ENCODE results near the gene ZNF90.
"Not testable (repeated sequence)": the region's sequence is repeated elsewhere in the genome, so short reads cannot be mapped to it uniquely, and the experiment has no call there.

ZNF90 gene

DNA sequence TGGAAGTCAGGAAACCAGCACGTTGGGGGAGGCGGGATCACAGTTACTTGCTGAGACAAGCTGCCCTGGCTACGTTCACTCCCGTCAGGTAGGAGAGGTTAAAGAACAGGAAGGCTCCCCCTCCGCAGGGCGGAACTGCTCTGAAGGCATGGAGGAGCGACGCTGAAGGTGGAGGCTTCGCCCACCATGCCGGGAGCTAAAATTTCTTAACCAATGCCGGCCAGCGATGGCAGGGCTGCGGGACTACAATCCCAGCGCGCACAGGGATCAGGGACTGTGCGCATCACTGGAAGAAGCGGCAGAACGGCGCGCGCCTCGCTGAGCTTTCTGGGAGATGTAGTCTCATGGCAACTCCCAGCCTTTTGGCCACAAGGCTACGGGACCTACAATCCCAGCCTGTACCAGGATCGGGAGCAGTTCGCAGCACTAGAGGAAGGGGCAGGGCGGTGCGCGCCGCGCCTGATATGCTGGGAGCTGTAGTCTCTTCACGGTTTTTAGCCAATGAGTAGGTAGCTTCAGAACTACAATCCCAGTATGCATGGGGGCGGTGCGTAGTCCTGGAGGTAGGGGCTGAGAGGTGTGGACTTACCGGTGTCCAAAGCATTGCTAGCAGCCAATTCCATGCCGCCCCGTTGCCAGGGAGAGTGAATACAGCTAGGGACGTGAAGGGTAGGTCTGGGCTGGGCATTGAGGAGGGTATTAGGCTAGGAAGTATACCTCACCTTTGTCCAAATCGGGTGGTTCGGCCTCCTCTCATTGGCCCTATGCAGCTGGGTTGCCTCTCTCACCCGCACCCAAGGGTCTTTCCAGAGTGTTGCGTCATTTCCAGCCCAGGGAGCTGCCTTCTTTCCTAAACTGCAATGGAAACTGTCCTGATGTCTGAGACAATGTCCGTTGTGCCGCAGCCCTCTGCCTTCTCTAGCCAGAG lies 25.7 kb upstream of the ZNF90 start:
- peak overlapping the region; percentile 56 for H3K9ac ChIP-seq (ENCODE audit: low read depth, low read length, poor library complexity, severe bottlenecking)
- no peaks in the 10 kb centered on the region for H4K20me1 ChIP-seq (ENCODE audit: insufficient read depth, low read length, poor library complexity, severe bottlenecking)
- H2AFZ ChIP-seq (ENCODE audit: low read length): peak overlapping the region; percentile 95
- H3K4me1 ChIP-seq (ENCODE audit: insufficient read depth, low read length, poor library complexity, severe bottlenecking): peaks cover 11% of the 10 kb centered on the region
- no peaks in the 10 kb centered on the region for H3K36me3 ChIP-seq (ENCODE audit: insufficient read depth, low read length)
- no peaks in the 10 kb centered on the region for H3K9me2 ChIP-seq (replicated peaks; ENCODE audit: low read depth, low read length)
- no peaks in the 10 kb centered on the region for H3K9me3 ChIP-seq (ENCODE audit: insufficient read depth, low read depth, low read length)
- peak overlapping the region; percentile 89 for H3K4me3 ChIP-seq (ENCODE audit: low read length, poor library complexity, severe bottlenecking)
- H3K4me2 ChIP-seq (ENCODE audit: low read depth, low read length, poor library complexity, severe bottlenecking): peak overlapping the region; percentile 79
- no peaks in the 10 kb centered on the region for H3K79me2 ChIP-seq (ENCODE audit: insufficient read depth, low read length)
- no peaks in the 10 kb centered on the region for H3F3A ChIP-seq (ENCODE audit: low read depth)
- TF ChIP-seq, protein P1, sequence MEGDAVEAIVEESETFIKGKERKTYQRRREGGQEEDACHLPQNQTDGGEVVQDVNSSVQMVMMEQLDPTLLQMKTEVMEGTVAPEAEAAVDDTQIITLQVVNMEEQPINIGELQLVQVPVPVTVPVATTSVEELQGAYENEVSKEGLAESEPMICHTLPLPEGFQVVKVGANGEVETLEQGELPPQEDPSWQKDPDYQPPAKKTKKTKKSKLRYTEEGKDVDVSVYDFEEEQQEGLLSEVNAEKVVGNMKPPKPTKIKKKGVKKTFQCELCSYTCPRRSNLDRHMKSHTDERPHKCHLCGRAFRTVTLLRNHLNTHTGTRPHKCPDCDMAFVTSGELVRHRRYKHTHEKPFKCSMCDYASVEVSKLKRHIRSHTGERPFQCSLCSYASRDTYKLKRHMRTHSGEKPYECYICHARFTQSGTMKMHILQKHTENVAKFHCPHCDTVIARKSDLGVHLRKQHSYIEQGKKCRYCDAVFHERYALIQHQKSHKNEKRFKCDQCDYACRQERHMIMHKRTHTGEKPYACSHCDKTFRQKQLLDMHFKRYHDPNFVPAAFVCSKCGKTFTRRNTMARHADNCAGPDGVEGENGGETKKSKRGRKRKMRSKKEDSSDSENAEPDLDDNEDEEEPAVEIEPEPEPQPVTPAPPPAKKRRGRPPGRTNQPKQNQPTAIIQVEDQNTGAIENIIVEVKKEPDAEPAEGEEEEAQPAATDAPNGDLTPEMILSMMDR (conservative IDR thresholded peaks at IDR 0.05; ENCODE audit: low read length): no peak
- no peak for TF ChIP-seq EZH2phosphoT487 (IDR thresholded peaks at IDR 0.05; ENCODE audit: borderline replicate concordance)
- H3K27me3 ChIP-seq (ENCODE audit: insufficient read depth, low read length, poor library complexity, severe bottlenecking): no peaks in the 10 kb centered on the region

DNA sequence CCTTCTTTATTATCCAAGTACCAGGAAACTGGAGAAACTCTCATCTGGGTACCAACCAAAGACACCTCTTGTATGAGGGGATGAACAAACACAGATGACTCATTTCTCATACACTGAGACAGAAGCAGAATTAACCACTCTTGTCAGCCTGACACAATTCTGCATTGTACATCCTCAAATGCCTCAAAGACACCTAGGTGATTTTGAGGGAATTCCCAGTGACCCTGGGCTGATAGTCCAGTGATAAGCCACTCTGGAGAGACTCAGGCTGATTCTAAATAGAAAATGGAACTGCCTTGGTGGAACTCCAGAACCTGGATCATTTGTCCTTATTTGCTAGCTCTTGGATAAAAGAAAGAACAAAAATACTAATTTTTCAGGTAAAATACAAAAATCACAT lies 19.1 kb upstream of the ZNF90 start:
- not testable (repeated sequence) for H3K4me1 ChIP-seq (ENCODE audit: insufficient read depth, low read length, poor library complexity, severe bottlenecking); H4K20me1 ChIP-seq (ENCODE audit: insufficient read depth, low read length, poor library complexity, severe bottlenecking); H3K4me2 ChIP-seq (ENCODE audit: low read depth, low read length, poor library complexity, severe bottlenecking); H2AFZ ChIP-seq (ENCODE audit: low read length); H3K79me2 ChIP-seq (ENCODE audit: insufficient read depth, low read length); H3K9me3 ChIP-seq (ENCODE audit: insufficient read depth, low read depth, low read length); H3F3A ChIP-seq (ENCODE audit: low read depth); H3K9me2 ChIP-seq (replicated peaks; ENCODE audit: low read depth, low read length); H3K27me3 ChIP-seq (ENCODE audit: insufficient read depth, low read length, poor library complexity, severe bottlenecking); H3K36me3 ChIP-seq (ENCODE audit: insufficient read depth, low read length); H3K4me3 ChIP-seq (ENCODE audit: low read length, poor library complexity, severe bottlenecking); H3K9ac ChIP-seq (ENCODE audit: low read depth, low read length, poor library complexity, severe bottlenecking)

DNA sequence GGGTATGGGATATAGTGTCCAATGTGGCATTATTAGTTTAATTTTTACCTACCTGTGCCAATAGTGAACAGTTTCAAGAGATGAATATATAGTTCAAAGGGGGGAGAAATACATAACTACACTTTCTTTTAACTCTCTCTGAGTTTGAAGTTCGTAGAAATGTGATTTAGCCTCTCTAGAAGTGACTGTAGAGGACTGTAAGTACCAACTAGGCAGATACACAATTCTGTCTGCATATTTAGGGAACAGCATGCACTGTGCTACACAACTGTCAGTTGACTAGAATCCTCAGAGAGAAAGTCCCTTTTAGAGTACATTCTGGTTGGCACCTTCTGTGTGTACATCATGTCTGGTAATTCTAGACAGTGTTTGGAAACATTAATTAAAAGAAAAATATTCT lies 17.5 kb upstream of the ZNF90 start:
- Histone ChIP-seq H2AFZ (ENCODE audit: low read length) (no peak overlapping the region), H3K36me3 (ENCODE audit: insufficient read depth, low read length) (no peaks in the 10 kb centered on the region), H3K9ac (ENCODE audit: low read depth, low read length, poor library complexity, severe bottlenecking) (no peak overlapping the region), H3K27me3 (ENCODE audit: insufficient read depth, low read length, poor library complexity, severe bottlenecking) (no peaks in the 10 kb centered on the region), H3K9me3 (ENCODE audit: insufficient read depth, low read depth, low read length) (no peaks in the 10 kb centered on the region), H3K4me2 (ENCODE audit: low read depth, low read length, poor library complexity, severe bottlenecking) (no peak overlapping the region), H3K9me2 (replicated peaks; ENCODE audit: low read depth, low read length) (no peaks in the 10 kb centered on the region), H3K4me3 (ENCODE audit: low read length, poor library complexity, severe bottlenecking) (no peak overlapping the region), H4K20me1 (ENCODE audit: insufficient read depth, low read length, poor library complexity, severe bottlenecking) (no peaks in the 10 kb centered on the region), H3K4me1 (ENCODE audit: insufficient read depth, low read length, poor library complexity, severe bottlenecking) (no peaks in the 10 kb centered on the region), H3K79me2 (ENCODE audit: insufficient read depth, low read length) (no peaks in the 10 kb centered on the region), H3F3A (ENCODE audit: low read depth) (no peaks in the 10 kb centered on the region)
- TF ChIP-seq, protein P1 (conservative IDR thresholded peaks at IDR 0.05; ENCODE audit: low read length): no peak
- TF ChIP-seq EZH2phosphoT487 (IDR thresholded peaks at IDR 0.05; ENCODE audit: borderline replicate concordance): no peak

DNA sequence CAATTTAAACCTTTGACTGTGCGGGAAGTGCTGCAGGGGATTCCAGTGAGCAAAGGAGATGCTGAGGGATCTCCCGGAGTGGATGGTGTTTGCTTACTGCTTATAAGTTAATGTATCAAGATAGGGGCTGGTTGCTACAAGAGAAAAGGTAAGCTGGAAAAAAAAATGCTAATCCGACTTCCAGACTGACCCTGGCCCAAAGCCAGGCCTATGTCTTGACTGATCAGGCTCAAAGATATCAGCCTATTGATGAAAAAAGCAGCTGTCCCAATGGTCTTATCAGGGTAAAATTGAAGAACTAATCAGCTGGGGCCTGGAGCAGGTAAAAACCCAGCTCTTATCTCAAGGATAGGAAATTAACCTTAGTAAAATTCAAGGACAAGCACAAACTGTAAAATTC lies 10.9 kb upstream of the ZNF90 start:
- Histone ChIP-seq H2AFZ (ENCODE audit: low read length) (no peak overlapping the region), H3K9me2 (replicated peaks; ENCODE audit: low read depth, low read length) (no peaks in the 10 kb centered on the region), H4K20me1 (ENCODE audit: insufficient read depth, low read length, poor library complexity, severe bottlenecking) (no peaks in the 10 kb centered on the region), H3K4me1 (ENCODE audit: insufficient read depth, low read length, poor library complexity, severe bottlenecking) (no peaks in the 10 kb centered on the region), H3K79me2 (ENCODE audit: insufficient read depth, low read length) (no peaks in the 10 kb centered on the region), H3K4me3 (ENCODE audit: low read length, poor library complexity, severe bottlenecking) (no peak overlapping the region), H3K9me3 (ENCODE audit: insufficient read depth, low read depth, low read length) (no peaks in the 10 kb centered on the region; the same call in 1 of the 2 replicates), H3K9ac (ENCODE audit: low read depth, low read length, poor library complexity, severe bottlenecking) (no peak overlapping the region), H3K4me2 (ENCODE audit: low read depth, low read length, poor library complexity, severe bottlenecking) (no peak overlapping the region), H3F3A (ENCODE audit: low read depth) (no peaks in the 10 kb centered on the region), H3K36me3 (ENCODE audit: insufficient read depth, low read length) (no peaks in the 10 kb centered on the region), H3K27me3 (ENCODE audit: insufficient read depth, low read length, poor library complexity, severe bottlenecking) (no peaks in the 10 kb centered on the region)
- TF ChIP-seq EZH2phosphoT487 (IDR thresholded peaks at IDR 0.05; ENCODE audit: borderline replicate concordance): no peak
- TF ChIP-seq, protein P1 (conservative IDR thresholded peaks at IDR 0.05; ENCODE audit: low read length): no peak
